HG02642 (cell line): Measurements from ENCODE around the gene RUSF1.

Source experiments
- ATAC-seq: cut with Tn5 transposase; IDR thresholded peaks from one replicate; pipeline ENCODE4 v1.9.1; 2021; ENCODE audit warnings: mild to moderate bottlenecking; ENCODE audit not compliant: unreplicated experiment, poor library complexity

Gene RUSF1

GRCh38 chr16:31473264-31473984, 34.8 kb downstream of the RUSF1 start:
- no peak for ATAC-seq

GRCh38 chr16:31472709-31473203, 35.4 kb downstream of the RUSF1 start:
- no peak for ATAC-seq

- no peak for ATAC-seq
These were observed 36.1 kb downstream of the RUSF1 start, which contains the start of gene TGFB1I1 for GRCh38 chr16:31471875-31472708. Gene TGFB1I1 (plus strand): TSS chr16:31472152. CDS start chr16:31472189, 37 bp downstream.

- ATAC-seq, result no peak
These were observed 36.8 kb downstream of the RUSF1 start for GRCh38 chr16:31471241-31471874.

- ATAC-seq, result no peak
These were observed 37.6 kb downstream of the RUSF1 start for GRCh38 chr16:31470615-31471014.

GRCh38 chr16:31467858-31468257, 40.3 kb downstream of the RUSF1 start:
- no peak for ATAC-seq

GRCh38 chr16:31467151-31467773, 40.9 kb downstream of the RUSF1 start:
- no peak for ATAC-seq

- no peak for ATAC-seq
These were observed 41.8 kb downstream of the RUSF1 start for GRCh38 chr16:31466381-31466841.

GRCh38 chr16:31465788-31466370, 42.3 kb downstream of the RUSF1 start:
- ATAC-seq, result no peak

GRCh38 chr16:31464781-31465260, 43.4 kb downstream of the RUSF1 start:
- ATAC-seq, result no peak

GRCh38 chr16:31464348-31464769, 43.8 kb downstream of the RUSF1 start:
- no peak for ATAC-seq

- ATAC-seq, result no peak
These were observed 46.0 kb downstream of the RUSF1 start for GRCh38 chr16:31461921-31462804.

GRCh38 chr16:31461201-31461920, 46.8 kb downstream of the RUSF1 start:
- no peak for ATAC-seq

- no peak for ATAC-seq
These were observed 47.6 kb downstream of the RUSF1 start for GRCh38 chr16:31460582-31461002.

GRCh38 chr16:31459687-31460581, 48.3 kb downstream of the RUSF1 start:
- ATAC-seq, result peak; percentile 75

- peak; percentile 76 for ATAC-seq
These were observed 49.1 kb downstream of the RUSF1 start, which contains the start of gene ARMC5 for GRCh38 chr16:31458844-31459686. Gene ARMC5 (plus strand): TSS chr16:31459501. CDS start chr16:31459525, 24 bp downstream.
